Colon (tissue), 2 donors: ENCODE measurements around the gene PHF13.

Experiments
- FAIRE-seq: peaks from 2 replicates; lab custom pipeline; 2012; peaks lifted over from hg19 to GRCh38; lab: Jason Lieb, UNC
- donor health status: control.
- donor health status: control.

PHF13 gene

DNA sequence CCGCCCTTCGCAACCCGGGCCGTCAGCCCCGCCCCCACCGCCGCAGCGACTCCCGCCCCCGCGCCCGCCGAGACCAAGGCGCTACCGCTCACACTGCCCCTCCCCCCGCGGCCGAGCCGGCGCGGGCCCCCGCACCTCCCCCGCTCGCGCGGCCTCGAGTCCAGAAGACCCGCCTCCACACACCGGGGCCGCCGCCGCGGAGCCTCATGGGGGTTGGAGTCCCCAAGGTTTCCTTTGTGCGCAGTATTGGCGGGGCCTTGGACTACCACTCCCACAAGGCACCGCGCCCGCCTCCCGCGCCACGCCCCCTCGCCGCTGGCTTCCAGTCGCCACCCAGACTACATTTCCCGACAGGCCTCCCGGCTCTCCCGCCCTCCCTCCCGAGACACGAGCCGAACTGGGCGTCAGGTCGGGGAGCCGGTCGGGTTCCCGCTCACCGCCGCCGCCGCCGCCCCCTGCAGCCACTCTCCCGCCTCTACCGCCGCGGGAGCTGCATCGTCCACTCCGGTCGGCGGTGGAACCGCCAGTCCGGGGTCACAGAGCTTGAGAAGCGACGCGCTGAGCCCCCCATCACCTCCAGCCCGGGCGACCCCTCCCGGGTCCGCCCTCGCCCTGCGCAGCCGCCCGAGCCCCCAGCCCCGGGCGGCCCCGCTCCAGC lies at the start of gene PHF13:
Gene PHF13 (plus strand): TSS at position 371 of the 658 bp plus-strand sequence. CDS start 336 bp downstream, outside the sequence.
- no peak for FAIRE-seq

DNA sequence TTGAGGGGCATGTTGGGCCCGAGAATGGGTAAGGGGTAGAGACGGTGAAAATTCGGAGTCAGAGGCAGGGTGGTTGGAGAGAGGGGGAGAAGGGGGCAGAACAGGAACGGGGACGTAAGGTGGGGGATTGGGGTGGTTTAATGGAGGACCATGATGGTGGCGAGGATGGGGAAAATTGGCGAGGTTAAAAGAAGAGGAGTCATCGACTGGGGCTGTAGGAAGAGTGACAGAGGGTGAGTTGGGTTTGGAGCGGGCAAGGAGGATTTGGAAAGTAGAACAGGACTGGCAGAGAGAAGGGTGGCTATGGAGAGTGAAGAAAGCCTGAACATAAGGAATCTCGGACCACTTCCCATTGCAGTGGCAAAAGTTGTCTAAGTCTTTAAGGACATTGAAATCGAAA lies 44.5 kb upstream of the PHF13 start:
- FAIRE-seq: no peak

DNA sequence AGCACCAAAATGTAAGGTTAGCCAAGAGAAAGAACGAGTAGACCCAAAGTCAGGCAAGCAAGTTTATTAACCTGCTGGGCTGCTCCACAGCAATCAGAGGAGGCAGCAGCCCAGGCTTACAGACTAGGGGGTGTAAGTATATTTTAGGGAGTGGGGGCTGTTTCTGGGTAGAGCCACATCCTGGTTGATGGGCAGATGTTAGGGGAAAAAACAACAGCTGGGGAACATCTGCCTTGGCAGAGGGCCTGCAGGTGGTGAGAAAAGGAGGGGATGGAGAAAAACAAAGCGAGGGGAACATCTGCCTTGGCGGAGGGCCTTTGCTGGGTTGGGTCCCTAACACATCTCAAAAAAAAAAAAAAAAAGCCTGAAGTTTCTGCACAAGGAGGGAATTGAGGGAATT lies 43.4 kb upstream of the PHF13 start:
- no peak for FAIRE-seq

DNA sequence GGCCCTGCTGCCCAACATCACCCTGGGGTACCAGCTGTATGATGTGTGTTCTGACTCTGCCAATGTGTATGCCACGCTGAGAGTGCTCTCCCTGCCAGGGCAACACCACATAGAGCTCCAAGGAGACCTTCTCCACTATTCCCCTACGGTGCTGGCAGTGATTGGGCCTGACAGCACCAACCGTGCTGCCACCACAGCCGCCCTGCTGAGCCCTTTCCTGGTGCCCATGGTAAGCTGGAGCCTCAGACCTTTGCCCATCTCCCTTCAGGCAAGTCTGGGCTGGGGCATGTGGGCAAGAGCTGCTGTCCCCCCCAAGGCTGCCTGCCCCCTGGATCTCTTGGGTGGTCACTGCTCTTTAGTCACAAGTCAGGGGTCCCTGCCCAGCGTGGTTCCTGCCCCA lies 42.5 kb upstream of the PHF13 start:
- no peak for FAIRE-seq

DNA sequence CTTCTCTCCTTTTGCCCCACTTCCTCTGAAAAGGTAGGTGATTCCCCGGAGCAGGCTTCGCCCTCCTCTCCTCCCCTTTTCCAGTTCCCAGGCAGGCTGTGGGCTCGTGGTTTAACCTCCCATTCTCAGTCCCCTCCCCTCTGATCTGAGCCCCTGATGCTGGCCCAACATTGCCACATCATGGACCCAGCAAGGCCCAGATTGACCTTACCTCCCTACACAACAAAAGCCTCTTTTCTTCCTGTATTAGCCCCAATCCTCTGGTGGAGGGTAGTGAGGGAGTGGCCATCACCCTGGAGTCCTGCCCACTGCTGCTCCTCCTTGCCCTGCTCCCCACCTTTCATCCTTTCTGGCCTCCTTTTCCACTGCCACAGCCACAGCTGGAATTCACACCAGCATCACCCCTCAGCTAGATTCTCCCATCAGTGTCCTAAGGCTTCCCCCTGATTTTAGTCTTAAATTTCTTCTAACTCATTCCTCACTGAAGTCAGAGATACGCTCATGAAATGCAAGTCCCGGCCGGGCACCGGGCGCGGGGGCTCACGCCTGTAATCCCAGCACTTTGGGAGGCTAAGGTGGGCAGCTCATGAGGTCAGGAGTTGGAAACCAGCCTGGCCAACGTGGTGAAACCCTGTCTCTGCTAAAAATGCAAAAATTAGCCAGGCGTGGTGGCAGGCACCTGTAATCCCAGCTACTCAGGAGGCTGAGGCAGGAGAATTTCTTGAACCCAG lies 40.7 kb upstream of the PHF13 start:
- no peak for FAIRE-seq

DNA sequence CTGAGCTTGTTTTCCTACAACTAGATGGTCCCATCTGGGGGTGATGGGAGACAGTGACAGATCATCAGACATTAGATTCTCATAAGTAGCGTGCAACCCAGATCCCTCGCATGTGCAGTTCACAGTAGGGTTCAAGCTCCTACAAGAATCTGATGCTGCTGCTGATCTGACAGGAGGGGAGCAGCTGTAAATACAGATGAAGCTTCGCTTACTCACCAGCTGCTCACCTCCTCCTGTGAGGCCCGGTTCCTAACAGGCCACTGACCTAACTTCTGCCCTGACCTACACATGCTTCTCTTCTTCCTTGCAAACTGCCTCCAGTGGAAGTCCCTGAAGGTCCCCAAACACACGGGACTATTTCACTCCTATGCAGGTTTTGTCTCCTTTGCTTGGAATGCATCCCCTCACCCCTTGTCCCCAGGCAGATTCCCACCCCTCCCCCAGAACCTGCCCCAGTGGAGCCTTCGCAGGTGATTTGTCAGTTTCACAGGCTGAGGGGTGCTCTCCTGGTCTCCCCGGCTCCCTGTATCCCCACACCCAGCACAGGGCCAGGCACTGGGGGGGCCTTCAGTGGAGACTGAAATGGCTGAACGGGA lies 39.4 kb upstream of the PHF13 start:
- FAIRE-seq: no peak

DNA sequence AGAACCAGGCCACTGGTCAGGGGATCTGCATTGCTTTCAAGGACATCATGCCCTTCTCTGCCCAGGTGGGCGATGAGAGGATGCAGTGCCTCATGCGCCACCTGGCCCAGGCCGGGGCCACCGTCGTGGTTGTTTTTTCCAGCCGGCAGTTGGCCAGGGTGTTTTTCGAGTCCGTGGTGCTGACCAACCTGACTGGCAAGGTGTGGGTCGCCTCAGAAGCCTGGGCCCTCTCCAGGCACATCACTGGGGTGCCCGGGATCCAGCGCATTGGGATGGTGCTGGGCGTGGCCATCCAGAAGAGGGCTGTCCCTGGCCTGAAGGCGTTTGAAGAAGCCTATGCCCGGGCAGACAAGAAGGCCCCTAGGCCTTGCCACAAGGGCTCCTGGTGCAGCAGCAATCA lies 38.7 kb upstream of the PHF13 start:
- no peak for FAIRE-seq

DNA sequence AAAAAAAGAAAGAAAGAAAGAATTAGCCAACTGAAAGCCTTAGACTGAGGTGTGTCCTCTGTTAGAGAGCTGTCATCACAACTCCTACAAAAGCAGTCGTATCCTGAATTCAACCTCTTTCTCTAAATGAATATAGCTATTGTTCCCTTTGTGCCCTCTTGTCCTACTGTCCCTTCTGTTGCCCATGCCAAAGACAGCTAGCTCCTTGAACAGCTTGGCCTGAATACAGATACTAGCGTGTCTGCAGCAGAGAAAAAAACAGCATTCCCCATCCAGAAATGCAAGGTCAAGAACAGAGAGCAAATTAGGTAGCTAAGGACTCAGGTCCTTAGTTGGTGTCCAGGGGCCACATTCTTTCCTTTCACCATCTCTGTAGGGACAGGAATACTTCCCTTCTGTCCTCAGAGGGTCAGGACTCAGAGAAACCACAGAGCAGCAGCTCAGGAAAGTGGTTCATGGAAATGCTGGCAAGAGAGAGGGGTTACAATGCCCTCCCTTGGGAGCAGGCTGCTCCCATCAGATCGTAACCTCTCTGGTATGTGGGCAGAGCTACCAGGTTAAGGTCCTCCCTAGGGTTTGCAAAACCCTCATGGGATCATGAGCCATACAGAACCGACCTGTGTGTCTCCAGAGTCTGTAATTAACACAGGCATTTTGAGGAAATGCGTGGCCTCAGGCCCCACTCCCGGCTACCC lies 35.6 kb upstream of the PHF13 start:
- no peak for FAIRE-seq

DNA sequence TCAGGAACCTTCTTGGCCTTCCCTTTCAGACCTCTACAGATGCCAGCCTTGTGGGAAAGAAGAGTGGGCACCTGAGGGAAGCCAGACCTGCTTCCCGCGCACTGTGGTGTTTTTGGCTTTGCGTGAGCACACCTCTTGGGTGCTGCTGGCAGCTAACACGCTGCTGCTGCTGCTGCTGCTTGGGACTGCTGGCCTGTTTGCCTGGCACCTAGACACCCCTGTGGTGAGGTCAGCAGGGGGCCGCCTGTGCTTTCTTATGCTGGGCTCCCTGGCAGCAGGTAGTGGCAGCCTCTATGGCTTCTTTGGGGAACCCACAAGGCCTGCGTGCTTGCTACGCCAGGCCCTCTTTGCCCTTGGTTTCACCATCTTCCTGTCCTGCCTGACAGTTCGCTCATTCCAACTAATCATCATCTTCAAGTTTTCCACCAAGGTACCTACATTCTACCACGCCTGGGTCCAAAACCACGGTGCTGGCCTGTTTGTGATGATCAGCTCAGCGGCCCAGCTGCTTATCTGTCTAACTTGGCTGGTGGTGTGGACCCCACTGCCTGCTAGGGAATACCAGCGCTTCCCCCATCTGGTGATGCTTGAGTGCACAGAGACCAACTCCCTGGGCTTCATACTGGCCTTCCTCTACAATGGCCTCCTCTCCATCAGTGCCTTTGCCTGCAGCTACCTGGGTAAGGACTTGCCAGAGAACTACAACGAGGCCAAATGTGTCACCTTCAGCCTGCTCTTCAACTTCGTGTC lies 34.7 kb upstream of the PHF13 start:
- FAIRE-seq: no peak

DNA sequence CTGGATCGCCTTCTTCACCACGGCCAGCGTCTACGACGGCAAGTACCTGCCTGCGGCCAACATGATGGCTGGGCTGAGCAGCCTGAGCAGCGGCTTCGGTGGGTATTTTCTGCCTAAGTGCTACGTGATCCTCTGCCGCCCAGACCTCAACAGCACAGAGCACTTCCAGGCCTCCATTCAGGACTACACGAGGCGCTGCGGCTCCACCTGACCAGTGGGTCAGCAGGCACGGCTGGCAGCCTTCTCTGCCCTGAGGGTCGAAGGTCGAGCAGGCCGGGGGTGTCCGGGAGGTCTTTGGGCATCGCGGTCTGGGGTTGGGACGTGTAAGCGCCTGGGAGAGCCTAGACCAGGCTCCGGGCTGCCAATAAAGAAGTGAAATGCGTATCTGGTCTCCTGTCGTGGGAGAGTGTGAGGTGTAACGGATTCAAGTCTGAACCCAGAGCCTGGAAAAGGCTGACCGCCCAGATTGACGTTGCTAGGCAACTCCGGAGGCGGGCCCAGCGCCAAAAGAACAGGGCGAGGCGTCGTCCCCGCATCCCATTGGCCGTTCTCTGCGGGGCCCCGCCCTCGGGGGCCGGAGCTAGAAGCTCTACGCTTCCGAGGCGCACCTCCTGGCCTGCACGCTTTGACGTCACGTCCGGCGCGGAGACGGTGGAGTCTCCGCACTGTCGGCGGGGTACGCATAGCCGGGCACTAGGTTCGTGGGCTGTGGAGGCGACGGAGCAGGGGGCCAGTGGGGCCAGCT lies 34.0 kb upstream of the PHF13 start, which contains the start of gene ZBTB48:
Gene ZBTB48 (plus strand): TSS at position 621 of the 745 bp plus-strand sequence. CDS start 616 bp downstream, outside the sequence.
- FAIRE-seq: peak; percentile 93

DNA sequence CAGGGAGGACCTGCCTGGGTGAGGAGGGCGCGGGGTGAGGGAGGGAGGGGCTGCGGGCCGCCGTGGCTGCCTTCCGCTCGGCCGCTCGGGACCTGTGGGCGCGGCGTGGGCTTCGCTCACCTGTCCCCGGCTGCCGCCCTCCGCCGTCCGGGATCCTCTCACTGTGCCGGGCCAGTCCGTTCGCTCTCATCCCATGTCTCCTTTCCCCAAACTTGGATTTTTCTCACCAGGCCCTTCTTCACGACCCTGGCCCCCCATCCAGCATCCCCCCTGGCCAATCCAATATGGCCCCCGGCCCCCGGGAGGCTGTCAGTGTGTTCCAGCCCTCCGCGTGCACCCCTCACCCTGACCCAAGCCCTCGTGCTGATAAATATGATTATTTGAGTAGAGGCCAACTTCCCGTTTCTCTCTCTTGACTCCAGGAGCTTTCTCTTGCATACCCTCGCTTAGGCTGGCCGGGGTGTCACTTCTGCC lies 33.4 kb upstream of the PHF13 start:
- FAIRE-seq: no peak

DNA sequence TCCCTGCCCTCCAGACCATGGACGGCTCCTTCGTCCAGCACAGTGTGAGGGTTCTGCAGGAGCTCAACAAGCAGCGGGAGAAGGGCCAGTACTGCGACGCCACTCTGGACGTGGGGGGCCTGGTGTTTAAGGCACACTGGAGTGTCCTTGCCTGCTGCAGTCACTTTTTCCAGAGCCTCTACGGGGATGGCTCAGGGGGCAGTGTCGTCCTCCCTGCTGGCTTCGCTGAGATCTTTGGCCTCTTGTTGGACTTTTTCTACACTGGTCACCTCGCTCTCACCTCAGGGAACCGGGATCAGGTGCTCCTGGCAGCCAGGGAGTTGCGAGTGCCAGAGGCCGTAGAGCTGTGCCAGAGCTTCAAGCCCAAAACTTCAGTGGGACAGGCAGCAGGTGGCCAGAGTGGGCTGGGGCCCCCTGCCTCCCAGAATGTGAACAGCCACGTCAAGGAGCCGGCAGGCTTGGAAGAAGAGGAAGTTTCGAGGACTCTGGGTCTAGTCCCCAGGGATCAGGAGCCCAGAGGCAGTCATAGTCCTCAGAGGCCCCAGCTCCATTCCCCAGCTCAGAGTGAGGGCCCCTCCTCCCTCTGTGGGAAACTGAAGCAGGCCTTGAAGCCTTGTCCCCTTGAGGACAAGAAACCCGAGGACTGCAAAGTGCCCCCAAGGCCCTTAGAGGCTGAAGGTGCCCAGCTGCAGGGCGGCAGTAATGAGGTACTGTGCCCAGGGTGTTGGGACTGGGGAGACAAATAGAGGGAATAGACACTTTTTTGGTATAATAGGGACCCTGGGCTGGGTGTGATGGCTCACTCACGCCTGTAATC lies 32.7 kb upstream of the PHF13 start:
- FAIRE-seq: no peak

DNA sequence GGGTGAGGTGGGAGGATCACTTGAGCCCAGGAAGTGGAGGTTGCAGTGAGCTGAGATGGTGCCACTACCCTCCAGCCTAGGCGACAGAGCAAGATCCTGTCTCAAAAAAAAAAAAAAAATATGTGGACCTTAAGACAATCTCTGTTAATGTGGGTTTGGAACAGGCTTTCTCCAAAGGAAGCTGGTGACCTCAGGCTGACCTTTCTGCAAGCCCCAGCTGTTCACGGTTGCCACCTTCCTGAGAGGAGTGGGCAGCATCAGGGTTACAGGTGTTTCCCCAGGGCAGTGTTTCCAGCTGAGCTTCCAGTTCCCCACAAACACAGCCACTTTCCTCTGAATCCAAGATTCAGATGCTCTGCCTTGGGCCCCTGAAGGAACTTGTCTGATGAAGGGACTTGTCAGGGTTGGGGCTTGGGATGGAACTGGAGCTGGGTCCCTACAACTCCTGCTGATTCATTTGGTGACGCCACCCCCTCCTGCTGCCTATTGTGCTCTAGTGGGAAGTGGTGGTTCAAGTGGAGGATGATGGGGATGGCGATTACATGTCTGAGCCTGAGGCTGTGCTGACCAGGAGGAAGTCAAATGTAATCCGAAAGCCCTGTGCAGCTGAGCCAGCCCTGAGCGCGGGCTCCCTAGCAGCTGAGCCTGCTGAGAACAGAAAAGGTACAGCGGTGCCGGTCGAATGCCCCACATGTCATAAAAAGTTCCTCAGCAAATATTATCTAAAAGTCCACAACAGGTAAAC lies 31.8 kb upstream of the PHF13 start:
- FAIRE-seq: no peak

DNA sequence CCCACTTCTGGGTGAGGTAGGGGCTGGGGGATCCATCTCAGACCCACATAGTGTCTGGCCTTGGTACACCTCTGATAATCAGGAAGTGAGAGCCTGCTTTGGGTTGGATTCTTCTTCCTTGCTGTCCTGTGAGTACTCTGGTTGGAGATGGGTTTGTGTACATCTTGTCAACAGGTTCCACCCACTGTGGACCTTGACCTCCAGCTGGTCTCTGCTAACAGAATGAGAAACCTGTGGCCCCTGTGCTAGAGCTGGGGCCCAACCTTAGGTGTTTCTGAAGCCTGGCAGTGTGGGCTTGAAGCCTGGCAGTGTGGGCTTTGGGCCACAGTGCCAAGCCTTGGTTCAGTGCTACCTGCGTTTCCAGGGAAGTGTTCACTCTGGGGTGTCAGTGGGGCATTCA lies 31.2 kb upstream of the PHF13 start:
- FAIRE-seq: no peak

DNA sequence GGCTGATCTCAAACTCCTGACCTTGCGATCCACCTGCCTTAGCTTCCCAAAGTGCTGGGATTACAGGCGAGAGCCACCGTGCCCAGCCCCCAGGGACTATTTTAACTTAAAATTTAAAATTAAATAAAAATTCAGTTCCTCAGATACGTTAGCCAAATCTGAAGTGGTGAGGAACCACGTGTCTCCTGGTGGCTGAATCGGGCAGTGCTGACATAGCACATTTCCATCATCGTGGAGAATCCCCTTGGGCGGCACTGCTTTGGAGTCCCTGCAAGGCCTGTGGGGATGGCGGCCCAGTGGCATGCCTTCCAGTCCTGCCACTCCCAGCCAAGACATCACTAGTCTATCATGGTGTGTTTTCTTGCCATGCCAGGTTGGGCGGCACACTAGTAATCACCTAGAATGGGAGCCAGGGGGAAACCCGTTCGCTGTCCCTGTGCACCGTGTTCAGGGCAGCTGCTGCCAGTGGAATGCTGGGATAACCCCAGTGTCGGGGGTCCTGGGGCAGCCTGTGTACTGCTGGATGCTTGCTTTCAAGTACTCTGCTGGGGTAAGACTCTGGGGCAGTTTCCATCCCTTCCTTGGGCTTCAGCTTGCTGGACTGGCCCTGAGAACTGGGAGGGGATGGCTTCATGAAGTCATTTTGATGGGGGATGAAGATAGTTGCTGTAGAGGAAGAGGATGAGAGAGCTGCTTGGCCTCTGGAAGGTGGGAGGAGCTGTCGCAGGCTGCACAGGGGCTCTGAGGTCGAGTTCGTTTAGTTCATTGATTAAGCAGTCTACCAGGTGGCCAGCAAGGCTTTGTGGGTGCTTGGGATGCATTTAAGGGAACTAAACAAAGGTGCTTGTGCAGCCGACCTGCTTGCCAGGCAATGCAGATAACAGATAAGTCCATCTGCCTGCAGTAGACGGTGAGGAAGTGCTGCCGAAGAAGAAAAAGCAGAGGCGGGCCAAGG lies 29.1 kb upstream of the PHF13 start:
- no peak for FAIRE-seq

DNA sequence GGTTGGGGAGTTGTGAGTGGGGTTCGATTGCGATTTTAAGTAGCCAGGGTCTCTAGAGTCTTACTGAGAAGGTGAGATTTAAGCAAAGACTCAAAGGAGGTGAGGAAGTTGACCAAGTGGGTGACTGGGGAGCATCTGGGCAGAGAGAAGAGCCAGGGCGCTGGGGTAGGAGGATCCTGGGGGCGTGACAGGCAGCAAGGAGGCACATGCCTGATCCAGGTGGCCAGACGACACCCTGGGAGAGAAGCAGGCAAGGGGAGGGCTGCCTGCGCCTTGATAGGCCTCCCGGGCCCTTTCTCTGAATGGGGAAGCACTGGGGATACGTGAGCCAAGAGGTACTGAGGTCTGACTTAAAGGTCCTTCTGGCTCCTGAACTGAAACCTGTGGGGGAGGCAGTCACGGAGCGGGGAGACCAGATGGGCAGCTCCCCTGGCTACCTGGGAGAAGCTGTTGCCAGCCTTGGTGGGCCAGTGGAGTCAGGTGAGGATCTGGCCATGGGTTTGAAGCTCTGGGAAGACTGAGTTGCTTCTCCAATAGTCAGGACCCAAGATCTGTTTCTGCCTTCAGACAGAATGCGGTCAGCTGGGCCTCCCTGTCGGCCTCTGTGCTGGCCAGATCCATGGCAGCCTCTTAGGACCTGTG lies 28.3 kb upstream of the PHF13 start:
- FAIRE-seq: no peak

DNA sequence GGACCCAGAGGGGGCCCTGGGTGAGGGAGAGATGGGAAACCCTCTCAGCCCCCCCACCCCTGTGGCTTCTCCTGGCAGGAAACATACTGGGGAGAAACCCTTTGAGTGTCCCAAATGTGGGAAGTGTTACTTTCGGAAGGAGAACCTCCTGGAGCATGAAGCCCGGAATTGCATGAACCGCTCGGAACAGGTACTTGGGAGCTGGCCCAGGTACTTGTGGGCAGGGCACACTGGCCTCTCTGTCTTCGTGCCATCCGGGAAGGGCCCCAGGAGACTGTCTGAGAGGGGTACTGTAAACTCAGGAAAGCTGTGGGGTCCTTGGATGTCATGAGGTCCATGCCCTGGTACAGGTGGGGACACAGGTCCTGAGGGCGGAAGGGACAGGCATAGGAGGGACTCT lies 27.7 kb upstream of the PHF13 start:
- FAIRE-seq: no peak

DNA sequence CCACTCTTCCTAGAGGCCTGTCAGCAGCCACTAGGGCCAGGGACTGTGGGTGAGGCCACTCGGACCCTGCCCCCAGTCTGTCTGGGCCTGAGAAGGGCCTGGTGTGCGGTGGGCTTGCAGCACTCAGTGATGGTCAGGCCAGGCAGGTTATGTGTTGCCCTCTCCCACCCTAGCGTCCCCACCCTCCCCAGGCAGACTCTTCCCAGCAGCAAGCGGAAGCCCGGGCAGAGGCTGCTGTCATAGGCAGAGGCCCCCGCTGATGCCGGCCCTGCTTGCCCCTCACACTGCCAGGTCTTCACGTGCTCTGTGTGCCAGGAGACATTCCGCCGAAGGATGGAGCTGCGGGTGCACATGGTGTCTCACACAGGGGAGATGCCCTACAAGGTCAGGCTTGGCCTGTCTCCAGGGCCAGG lies 27.1 kb upstream of the PHF13 start:
- no peak for FAIRE-seq
